GM19372 (cell line): Measurements from ENCODE around the gene NARS2.

Experiments used
- ATAC-seq: cut with Tn5 transposase; IDR thresholded peaks from one replicate; pipeline ENCODE4 v1.9.1; 2021; ENCODE audit warnings: mild to moderate bottlenecking, low read depth, moderate library complexity; ENCODE audit not compliant: unreplicated experiment

NARS2 gene

DNA sequence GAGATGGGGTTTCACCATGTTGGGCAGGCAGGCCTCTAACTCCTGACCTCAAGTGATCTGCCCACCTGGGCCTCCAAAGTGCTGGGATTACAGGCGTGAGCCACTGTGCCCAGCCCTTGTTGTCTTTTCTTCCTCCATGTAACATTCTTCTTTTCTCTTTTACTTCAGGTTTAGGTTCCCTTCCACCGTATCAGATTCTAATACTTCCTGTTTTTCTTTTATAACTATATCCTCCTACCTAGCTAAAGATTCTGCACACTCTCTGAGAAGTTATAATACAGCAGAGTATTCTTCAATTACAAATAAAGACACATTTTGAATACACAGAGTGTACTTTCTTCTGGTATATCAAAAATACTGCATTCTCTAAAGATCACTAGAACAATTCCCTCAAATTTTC lies 123.8 kb downstream of the NARS2 start:
- no peak for ATAC-seq

DNA sequence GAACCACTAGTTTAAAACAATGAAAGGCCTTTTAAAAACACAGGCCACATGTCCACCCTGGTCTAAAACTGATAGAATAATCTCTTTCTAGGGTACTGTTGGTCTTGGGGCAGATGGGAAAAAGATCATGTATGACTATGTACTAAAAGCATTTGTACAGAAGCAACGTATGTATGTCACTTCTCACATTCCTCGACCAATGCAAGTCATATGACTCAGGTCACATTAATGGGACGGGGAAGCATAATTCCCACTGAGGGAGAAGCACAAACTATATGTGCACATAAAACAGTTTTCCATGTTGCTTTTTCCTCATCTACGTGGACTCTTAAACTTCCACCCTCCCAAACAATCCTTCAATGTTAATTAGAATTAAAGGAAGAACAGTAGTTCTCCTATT lies 124.8 kb downstream of the NARS2 start:
- no peak for ATAC-seq

DNA sequence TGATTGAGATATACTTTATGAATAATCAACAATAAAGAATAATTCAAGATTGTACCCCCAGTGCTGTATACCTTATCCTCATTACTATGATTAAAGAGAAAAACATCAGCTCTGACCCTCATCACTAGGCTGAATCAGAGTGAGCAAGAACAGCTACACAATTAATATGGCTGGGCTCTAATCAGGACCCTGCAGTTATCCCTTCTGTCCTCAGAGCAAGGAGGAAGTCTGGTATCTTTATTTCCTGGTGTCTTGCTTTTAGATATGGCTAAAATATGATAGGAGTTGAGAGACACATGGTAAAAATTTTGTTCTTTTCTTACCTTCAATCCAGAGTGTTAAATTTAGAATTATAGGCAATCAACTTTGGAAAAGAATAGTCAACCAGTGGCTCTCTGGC lies 128.5 kb downstream of the NARS2 start:
- no peak for ATAC-seq

DNA sequence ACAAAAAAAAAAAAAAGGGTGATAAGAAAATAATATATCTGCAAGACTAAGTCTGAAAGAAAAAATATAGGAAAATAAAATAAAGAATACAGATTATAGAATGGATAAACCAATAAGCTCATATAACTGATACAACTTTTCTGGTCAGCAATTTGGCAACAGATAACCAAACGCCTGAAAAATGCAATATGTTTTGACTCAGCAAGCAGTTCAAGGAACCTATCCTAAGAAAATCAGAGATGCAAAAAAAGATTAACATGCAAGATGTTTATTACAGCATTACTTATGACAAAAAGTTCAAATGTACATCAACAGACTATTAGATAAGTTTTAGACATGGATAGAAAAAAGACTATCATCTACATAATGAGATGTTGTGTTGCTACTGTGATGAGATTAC lies 129.9 kb downstream of the NARS2 start:
- no peak for ATAC-seq

DNA sequence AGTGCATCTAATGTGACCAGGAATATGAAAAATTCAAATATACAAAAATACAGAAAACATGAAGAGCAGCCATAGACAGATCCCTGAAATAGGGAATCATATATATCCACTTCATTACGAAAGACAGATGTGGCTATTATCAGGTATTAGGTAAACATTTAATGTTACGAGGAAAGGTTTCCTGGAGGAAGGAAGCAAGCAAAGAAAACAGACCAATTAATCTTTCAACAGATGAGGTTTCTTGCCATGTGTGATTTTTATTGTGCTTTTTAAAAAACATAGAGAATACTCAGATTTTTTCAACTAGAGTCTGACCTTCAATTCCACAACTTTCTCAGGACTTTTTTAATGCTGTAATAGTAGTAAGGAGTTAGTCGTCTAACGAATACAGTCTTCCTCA lies 132.7 kb downstream of the NARS2 start:
- ATAC-seq = no peak

DNA sequence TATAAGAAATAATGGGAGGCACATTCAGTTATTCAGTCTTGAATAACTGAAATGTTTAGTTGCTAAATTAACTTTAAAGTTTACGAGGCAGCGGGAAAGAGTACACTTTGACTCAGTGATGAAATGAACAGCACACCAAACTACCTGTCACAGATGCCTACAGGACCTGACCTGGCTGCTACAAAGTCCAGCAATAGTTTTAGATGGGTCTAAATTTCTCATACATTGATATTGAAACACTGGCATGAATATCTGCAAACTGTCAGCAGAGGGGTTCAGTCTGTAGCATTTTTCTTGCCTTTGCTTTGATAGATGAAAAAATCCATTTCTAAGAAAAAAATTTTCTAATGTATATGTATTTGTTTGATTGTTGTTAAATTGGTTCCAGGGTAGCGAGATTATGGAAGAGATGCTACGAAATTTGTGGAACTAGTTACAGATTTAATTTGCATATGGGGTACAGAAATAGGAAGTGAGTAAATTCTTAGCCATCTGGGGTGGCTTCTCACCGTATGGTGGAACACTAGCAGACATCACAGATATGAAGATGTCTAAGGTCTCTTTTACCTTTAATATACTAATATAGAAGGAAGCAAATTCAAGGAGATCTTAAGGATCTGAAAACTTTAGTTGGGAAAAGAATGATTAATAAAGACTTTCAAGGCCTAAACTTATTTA lies 136.2 kb downstream of the NARS2 start:
- peak; percentile 91 for ATAC-seq

DNA sequence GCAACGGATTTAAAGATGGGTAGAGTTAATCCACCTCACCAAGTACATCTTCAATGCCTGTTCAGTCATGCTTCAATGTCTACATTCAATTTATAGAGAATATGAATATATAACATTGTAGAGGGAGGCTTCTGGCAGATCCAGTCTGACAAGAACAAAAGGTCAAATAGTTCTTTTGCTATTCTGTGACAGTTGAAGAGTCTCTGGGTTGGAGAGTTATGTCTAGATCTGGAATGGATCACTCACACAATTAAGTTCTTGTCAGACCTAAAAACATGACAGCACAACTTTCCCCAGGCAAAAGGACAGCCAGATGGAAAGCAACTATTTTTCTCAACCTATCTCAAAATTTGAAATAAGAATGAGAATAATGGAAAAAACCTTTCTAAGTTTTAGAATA lies 141.7 kb downstream of the NARS2 start:
- ATAC-seq = no peak

DNA sequence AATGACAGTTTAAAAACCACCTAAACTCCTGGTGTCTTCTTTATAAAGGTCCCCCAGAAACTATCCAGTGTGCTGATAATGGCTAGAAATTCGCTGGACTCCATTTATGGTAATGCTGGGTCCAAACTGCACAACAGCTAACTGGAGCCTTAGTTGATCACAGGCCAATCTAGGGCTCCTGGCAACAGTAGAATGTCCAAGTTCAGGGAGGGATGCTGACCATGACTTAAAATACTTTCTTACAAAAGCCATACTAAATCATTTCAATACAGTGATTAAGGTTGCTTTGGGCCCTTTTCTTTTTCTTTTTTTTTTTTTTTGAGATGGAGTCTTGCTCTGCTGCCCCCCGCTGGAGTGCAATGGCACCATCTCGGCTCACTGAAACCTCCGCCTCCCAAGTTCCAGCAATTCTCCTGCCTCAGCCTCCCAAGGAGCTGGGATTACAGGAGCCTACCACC lies 142.6 kb downstream of the NARS2 start:
- no peak for ATAC-seq

DNA sequence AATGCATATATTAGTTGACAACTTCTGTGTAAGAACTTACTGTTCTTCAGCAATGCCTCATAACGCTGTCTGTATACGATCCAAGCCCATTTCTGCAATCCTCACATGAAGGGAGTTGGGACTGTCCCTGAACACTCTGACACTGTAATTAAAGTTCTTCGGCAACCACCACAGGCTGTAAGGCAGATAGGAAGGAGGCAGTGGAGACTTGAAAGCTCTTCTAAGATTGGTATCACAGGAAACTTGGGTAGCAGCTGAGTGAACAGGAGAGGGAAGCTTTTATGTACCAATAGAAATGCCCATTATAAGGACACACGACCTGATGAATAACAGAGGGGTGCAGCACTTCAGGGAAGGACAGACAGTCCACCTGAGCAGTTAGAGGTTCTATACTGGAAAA lies 145.0 kb downstream of the NARS2 start:
- no peak for ATAC-seq

DNA sequence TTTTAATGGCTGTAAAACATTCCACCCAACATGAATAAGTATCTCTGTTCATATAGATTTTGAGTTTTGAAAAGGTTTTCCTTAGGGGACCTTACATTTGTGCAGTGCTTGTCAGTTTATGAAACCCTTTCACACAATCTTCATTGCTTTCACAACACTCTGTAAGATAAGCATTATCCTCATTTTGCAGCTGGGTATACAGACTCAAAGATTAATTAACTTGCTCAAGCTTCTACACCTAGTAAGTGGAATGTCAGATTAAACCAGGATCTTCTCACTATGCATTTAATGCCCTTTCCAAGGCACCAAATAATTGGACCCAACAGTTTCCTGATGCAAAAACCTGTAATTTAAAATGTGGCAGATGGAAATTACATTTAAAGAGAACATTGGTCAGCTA lies 145.5 kb downstream of the NARS2 start:
- ATAC-seq = no peak

DNA sequence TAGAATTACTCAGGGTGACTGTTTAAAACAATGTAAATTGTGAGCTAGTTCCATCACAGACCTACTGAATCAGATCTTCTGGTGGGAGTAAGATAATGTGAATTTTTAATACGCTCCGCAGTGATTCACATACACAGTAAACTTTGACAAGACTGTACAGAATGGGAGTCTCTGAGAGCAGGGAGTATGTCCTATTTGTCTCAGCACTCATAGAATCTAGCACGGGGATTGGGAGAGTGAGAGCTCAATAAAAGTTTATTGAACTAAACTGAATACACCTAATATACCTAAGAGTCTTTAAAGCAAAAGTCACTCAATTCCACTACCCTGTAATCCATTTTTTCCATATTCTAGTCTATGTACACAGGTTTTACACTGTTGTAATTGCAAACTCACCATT lies 145.9 kb downstream of the NARS2 start:
- ATAC-seq = no peak

DNA sequence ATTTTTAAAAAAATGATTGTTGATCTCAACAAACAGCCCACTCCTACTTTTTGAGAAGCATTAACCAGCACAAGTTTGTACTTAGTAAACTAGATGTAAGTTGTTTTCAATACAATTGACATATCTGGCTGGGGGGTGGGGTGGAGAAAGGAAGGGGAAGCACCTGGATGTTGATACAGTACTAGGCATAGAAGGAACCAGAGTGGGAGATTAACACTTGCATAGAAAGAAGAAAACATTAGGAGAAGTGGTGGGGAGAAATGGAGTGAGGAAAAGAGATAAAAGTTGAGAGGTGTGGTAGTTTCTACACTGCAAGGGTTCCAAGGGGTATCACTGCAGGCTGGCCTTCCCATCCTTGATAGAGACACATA lies 146.4 kb downstream of the NARS2 start:
- no peak for ATAC-seq

DNA sequence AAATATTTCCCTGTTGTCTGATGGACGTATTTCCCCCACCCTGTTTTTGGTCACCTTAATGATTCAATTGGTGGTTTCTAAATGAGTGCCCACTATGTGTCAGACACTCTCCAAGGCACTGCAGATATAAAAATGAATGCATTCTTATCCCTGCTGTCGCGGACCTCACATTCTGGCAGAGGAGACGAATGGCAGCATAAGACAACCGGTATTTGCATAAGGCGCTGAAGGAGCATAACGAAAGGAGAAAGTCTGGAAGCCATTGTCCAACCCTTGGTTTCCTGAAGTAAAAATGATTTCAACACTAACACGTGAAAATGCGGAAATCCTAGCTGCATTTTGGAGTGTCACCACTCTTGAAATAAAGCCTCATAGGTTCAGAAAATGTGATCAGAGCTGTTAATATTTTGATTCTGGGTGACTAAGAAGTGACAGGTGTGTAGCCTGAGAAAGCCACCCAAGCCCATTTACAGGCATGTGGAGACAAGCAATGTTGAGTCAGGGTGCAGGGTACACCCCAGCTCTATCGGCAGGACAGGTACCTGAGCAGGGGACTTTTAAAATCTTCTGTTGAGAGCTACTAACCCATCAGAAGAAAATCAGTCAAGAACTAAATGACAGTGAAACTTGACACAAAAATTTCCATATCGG lies 146.9 kb downstream of the NARS2 start:
- ATAC-seq = no peak

DNA sequence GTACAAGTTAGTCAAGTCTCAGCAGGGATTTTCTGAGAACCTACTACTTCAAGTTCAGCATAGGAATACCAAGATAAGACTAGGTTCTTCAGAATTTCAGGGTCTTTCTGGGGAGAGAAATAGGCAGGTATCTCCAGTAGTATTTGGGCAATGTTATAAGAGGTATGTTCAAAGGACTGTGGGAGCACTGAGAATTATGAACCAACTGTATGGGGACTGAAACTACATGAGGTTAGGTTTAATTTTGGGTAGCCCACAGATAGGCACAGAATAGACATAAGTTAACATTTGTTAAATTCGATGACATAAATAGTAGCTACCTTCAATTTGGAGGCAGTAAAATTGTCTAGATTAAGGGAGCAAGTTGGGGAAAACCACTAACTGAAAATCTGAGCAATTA lies 147.8 kb downstream of the NARS2 start:
- ATAC-seq = no peak

DNA sequence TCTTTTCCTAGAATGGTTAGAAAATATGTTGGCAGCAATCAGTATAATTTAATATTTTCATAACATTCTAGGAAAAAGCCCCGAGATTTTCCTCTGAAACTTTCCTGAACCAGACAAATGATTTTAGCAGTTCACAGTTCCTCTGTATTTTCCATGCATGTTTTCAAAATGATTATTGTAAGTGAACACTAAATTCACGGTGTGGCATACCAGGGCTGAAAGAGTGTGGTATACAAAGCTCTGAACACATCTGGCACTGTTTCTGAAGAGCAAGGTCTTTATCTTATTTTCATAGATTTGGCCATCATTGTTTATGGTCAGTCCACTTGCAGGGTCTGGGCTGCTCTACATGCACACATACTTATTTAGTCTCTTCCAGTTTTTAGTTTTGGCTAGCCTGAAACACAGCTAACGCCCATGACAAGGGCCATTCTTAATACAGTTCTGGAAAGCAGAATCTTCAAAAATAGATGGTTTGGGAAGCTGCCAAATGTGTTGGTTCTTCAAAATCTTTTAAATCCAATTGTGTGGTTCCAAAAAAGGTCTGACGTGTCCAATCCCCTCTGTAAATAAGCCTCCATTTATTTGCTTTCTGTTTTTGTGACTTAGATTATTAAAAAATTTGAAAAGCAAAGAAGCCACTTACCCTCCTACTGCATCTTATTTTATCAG lies 149.1 kb downstream of the NARS2 start:
- no peak for ATAC-seq

DNA sequence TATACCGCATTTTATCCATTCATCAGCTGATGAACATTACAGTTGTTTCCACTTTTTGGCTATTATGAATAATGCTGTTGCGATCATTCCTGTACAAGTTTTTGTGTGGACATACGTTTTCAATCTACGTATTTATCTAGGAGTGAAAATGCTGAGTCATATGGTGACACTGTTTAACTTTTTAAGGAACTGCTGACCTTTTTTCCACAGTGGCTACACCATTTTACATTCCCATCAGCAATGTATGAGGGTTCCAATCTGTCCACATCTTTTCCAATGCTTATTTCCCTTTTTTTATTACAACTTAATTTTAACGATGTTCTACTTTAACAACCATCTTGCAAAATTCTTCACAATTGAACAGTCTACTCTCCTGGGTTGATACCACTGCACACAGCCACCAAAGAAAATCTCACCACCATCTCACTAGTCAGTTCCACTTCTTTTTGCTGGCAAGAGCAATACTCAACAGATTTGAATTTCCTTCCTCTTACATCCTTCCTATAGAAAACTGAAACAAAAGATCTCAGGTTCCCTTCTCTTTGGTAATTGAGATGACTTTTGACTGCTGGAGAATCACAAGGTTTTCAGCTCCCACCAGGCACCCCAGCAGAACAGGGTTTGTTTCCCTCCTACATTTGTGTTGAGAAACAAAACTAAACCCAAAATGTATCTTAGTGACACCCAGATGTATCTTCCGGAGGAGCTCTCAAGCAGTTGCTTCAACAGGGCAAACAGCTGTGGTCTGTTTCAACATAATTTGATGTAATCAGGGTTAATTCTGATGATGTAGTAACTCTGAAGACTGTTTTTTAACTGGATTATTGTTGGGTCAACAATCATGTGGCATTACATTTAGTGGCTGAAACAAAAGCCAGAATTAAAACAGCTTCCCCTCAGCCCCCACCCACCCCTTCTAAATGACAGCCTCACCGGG lies 150.1 kb downstream of the NARS2 start:
- ATAC-seq = peak; percentile 28

DNA sequence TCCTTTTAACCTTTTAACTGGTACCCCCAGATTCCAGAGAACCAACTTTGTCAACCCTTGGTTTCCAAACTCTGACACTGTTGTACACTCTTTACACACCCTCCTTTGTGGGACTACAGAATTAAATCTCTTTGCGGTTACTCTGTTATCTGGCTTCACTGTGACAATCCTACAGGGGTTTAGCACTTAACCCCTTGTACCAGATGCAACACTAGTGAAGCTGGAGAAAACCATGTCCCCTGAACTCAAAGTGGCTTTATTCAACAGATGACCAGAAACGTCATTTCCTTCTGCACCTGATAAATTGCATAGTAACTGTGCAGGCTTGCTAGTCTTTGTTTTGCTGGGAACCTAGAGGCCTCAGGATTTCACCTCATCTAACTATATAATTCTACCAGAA lies 151.4 kb downstream of the NARS2 start:
- ATAC-seq = no peak

DNA sequence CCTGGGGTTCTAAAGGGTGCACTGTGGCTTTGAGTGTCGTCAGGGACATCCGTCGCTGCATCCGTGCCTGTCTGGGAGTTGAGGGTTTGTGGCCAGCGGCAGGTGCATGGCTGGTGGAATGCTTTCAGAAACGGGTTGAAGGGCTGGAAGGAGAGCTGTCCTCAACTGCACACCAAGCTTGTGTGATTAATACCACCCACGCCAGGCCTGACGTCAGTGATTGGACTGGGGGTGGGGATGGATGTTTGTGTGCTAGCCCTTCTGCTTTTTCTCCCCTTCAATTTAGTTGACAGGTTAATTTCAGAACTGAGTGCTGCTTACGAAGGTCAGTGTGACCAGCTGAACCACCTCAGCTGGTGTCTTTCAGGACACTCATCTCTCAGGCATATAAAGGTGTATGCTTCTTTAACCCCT lies 153.9 kb downstream of the NARS2 start:
- ATAC-seq = no peak

DNA sequence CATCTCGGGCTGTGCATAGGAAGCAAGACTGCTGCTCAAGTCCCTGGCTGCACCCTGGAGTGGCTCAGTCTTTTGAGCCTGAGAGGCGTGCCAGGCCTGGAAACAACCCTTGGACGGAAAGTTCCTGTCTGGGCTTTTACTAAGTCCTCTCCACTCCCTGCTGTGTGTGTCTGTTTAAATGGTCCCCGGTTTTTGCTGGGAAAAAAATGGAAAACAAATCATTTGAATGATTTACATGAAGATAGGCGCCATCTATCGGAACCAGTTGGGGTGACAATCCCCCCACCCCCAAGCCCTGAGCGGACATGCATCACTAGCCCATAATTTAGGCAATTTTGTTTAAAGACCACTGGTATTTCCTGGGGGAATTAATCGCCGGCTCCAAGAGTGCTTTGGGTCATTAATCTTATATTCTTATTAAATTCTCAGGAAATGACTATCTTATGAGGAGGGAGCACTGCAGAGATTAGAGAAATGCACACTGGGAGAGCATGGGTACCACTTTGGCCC lies 154.4 kb downstream of the NARS2 start:
- no peak for ATAC-seq

DNA sequence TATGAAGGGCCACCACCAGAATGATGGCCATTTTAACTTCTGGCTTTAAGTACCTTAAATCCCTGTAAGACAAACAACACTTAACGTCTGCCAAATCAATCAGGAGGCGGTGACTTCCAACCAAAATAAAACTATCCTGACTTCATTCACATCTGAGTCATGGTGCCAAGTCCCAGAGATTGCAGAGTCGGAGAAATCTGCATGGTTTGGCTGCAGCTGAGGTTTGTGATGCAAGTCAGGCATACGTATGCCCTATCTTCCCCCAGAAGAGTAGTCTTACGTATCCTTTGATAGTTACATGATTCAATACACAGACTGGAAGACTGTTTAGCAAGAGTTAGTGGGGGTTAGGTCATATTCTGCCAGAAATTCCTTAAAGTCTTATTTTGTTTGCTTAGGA lies 155.3 kb downstream of the NARS2 start:
- ATAC-seq = no peak
